H1 (cell line): ENCODE measurements around the gene SYT14. TPM values are rescaled to one million over a fixed set of nuclear protein-coding genes. Genes with fewer than 3 reads are reported as not detected.
"Not testable (repeated sequence)": the region's sequence is repeated elsewhere in the genome, so short reads cannot be mapped to it uniquely, and the experiment has no call there.

ENCODE experiments used
- CTCF ChIA-PET: fragments of 300-600 bp; sonication (Branson Sonifier 250); formaldehyde crosslinking; loops from one replicate; lab custom pipeline; 2021; ENCODE audit not compliant: partially characterized antibody; lab: Charles Lee
- POLR2A ChIA-PET: fragments of 300-600 bp; sonication (Branson Sonifier 250); formaldehyde crosslinking; loops from one replicate; lab custom pipeline; 2021; ENCODE audit warnings: inconsistent platforms; ENCODE audit not compliant: partially characterized antibody; lab: Charles Lee
- DNase-seq, 2 experiments: peaks; one replicate each; pipeline versions ENCODE4 v3.0.0 to v3.0.0-alpha.2; 2010 to 2022; ENCODE audit warnings: low spot score in 2 of 2, low read depth in 1 of 2, mixed read lengths in 1 of 2
- FAIRE-seq: peaks from 2 replicates; lab custom pipeline; 2011; peaks lifted over from hg19 to GRCh38; lab: Jason Lieb, UNC
- H2AFZ ChIP-seq: 2 replicates; pipeline ENCODE4 v1.8.1; 2012; ENCODE audit warnings: low read length, inconsistent platforms
- H2AK5ac ChIP-seq: 2 replicates; pipeline ENCODE4 v1.6.1; 2013; ENCODE audit warnings: low read depth, low read length
- H2BK120ac ChIP-seq: replicated peaks from 2 replicates; pipeline ENCODE3; 2013; ENCODE audit warnings: low read depth, low read length, inconsistent platforms
- H2BK12ac ChIP-seq: 2 replicates; pipeline ENCODE4 v1.6.1; 2013; ENCODE audit warnings: low read depth, low read length
- H2BK15ac ChIP-seq: 2 replicates; pipeline ENCODE4 v1.6.1; 2013; ENCODE audit warnings: low read length
- H2BK20ac ChIP-seq: 2 replicates; pipeline ENCODE4 v1.6.1; 2013; ENCODE audit warnings: low read length
- H2BK5ac ChIP-seq: 2 replicates; pipeline ENCODE4 v1.6.1; 2013; ENCODE audit warnings: low read depth, low read length
- H3K14ac ChIP-seq: 2 replicates; pipeline ENCODE4 v1.6.1; 2013; ENCODE audit warnings: inconsistent platforms; ENCODE audit not compliant: insufficient read length
- H3K18ac ChIP-seq: 2 replicates; pipeline ENCODE4 v1.6.1; 2013; ENCODE audit warnings: low read length; ENCODE audit errors: extremely low read depth
- H3K23ac ChIP-seq: 2 replicates; pipeline ENCODE4 v1.6.1; 2013; ENCODE audit warnings: inconsistent platforms; ENCODE audit not compliant: insufficient read length
- H3K23me2 ChIP-seq: 2 replicates; pipeline ENCODE4 v1.6.1; 2013; ENCODE audit warnings: low read depth, low read length
- H3K27ac ChIP-seq: 2 replicates; pipeline ENCODE4 v1.6.1; 2011; ENCODE audit warnings: low read depth, low read length, inconsistent platforms
- H3K27me3 ChIP-seq, 4 experiments: replicated peaks in 1 of 4; 1 replicate in 1 of 4; 2 replicates in 3 of 4; pipeline versions ENCODE4 v1.6.1 to v1.8.1; 2011 to 2013; ENCODE audit warnings: low read length in 3 of 4, mild to moderate bottlenecking in 3 of 4, inconsistent platforms in 2 of 4, mixed read lengths in 2 of 4, moderate library complexity in 1 of 4; ENCODE audit not compliant: control insufficient read depth in 3 of 4, insufficient read depth in 3 of 4; ENCODE audit errors: extremely low read depth in 1 of 4
- H3K36me3 ChIP-seq, 4 experiments: 2 replicates each; pipeline versions ENCODE4 v1.6.1 to v1.8.1; 2011 to 2013; ENCODE audit warnings: mild to moderate bottlenecking in 4 of 4, low read length in 3 of 4, moderate library complexity in 2 of 4, control low read depth in 1 of 4, inconsistent platforms in 1 of 4; ENCODE audit not compliant: insufficient read depth in 4 of 4, control insufficient read depth in 2 of 4
- H3K4ac ChIP-seq: replicated peaks from 2 replicates; pipeline ENCODE3; 2013; ENCODE audit warnings: low read length, low read depth, mixed read lengths, inconsistent platforms; ENCODE audit not compliant: insufficient read length
- H3K4me1 ChIP-seq, 4 experiments: replicated peaks in 1 of 4; 1 replicate in 1 of 4; 2 replicates in 3 of 4; pipeline versions ENCODE4 v1.6.1 to v1.8.1; 2011 to 2013; ENCODE audit warnings: low read length in 3 of 4, inconsistent platforms in 2 of 4, mixed read lengths in 1 of 4; ENCODE audit not compliant: insufficient read depth in 4 of 4, control insufficient read depth in 3 of 4
- H3K4me2 ChIP-seq, 2 experiments: 2 replicates each; pipeline versions ENCODE4 v1.6.1 to v1.8.1; 2011 to 2013; ENCODE audit warnings: low read depth in 2 of 2, low read length in 2 of 2, control low read depth in 1 of 2, inconsistent platforms in 1 of 2, mild to moderate bottlenecking in 1 of 2; ENCODE audit not compliant: insufficient read depth in 1 of 2
- H3K4me3 ChIP-seq, 4 experiments: fragments of 200-600, 300-600 bp in 1 of 4; sonication (generic), shearing (Covaris generic), sonication (Bioruptor Twin) in 1 of 4; 2 replicates each; pipeline versions ENCODE4 v1.5.1 to v1.8.1; 2011 to 2016; ENCODE audit warnings: low read length in 4 of 4, low read depth in 3 of 4, control low read depth in 2 of 4, inconsistent platforms in 2 of 4, mild to moderate bottlenecking in 2 of 4, mixed read lengths in 1 of 4, moderate library complexity in 1 of 4; ENCODE audit not compliant: insufficient read depth in 2 of 4; ENCODE audit errors: extremely low read depth in 1 of 4
- H3K56ac ChIP-seq: replicated peaks from 2 replicates; pipeline ENCODE3; 2013; ENCODE audit warnings: low read depth, mild to moderate bottlenecking, mixed read lengths, low read length, inconsistent platforms; ENCODE audit not compliant: insufficient read length
- H3K79me1 ChIP-seq: 2 replicates; pipeline ENCODE4 v1.6.1; 2013; ENCODE audit warnings: low read depth, low read length, control low read depth
- H3K79me2 ChIP-seq, 2 experiments: 2 replicates each; pipeline versions ENCODE4 v1.6.1 to v1.8.1; 2012 to 2013; ENCODE audit warnings: low read length in 2 of 2, mild to moderate bottlenecking in 2 of 2, inconsistent platforms in 1 of 2; ENCODE audit not compliant: insufficient read depth in 2 of 2, control insufficient read depth in 1 of 2
- H3K9ac ChIP-seq, 4 experiments: replicated peaks in 1 of 4; 1 replicate in 1 of 4; 2 replicates in 3 of 4; pipeline versions ENCODE4 v1.6.1 to v1.8.1; 2011 to 2013; ENCODE audit warnings: low read depth in 3 of 4, low read length in 3 of 4, control low read depth in 2 of 4, mild to moderate bottlenecking in 2 of 4, moderate library complexity in 2 of 4, inconsistent platforms in 1 of 4; ENCODE audit errors: extremely low read depth in 1 of 4
- H3K9me3 ChIP-seq, 2 experiments: 2 replicates each; pipeline versions ENCODE4 v1.6.1 to v1.8.1; 2012 to 2013; ENCODE audit warnings: mild to moderate bottlenecking in 2 of 2, moderate library complexity in 2 of 2, control low read depth in 1 of 2, inconsistent platforms in 1 of 2, low read depth in 1 of 2, low read length in 1 of 2, mixed read lengths in 1 of 2; ENCODE audit not compliant: insufficient read depth in 2 of 2
- H4K20me1 ChIP-seq, 2 experiments: replicated peaks in 1 of 2; 2 replicates each; pipeline versions ENCODE3 to v1.8.1; 2011 to 2013; ENCODE audit warnings: inconsistent platforms in 2 of 2, low read length in 2 of 2, mild to moderate bottlenecking in 1 of 2; ENCODE audit not compliant: insufficient read depth in 2 of 2, control insufficient read depth in 1 of 2
- H4K5ac ChIP-seq: 2 replicates; pipeline ENCODE4 v1.6.1; 2013; ENCODE audit warnings: low read length, low read depth, mixed read lengths, inconsistent platforms; ENCODE audit not compliant: insufficient read length
- H4K8ac ChIP-seq: 2 replicates; pipeline ENCODE4 v1.8.0; 2013; ENCODE audit warnings: mild to moderate bottlenecking, moderate library complexity, low read length, inconsistent platforms; ENCODE audit not compliant: insufficient read depth; ENCODE audit errors: extremely low read depth
- H4K91ac ChIP-seq: replicated peaks from 2 replicates; pipeline ENCODE3; 2013; ENCODE audit warnings: low read length, mixed read lengths, inconsistent platforms; ENCODE audit not compliant: insufficient read length
- WGBS, 2 experiments: shearing (Covaris generic) in 1 of 2; methylation state at CpG; one replicate each; pipeline versions ENCODE4 v1.1.6 to v1.1.7; 2013 to 2015; ENCODE audit warnings: low lambda C conversion rate in 2 of 2, mixed read lengths in 2 of 2, inconsistent platforms in 1 of 2, low coverage in 1 of 2, missing lambda C conversion rate in 1 of 2; ENCODE audit not compliant: insufficient replicate concordance in 2 of 2, insufficient coverage in 1 of 2, insufficient read length in 1 of 2; ENCODE audit errors: extremely low coverage in 1 of 2, missing lambda C conversion rate in 1 of 2; 5-methylcytosine and 5-hydroxymethylcytosine counted together
- polyA plus RNA-seq, 7 experiments: library from polyadenylated mRNA; depleted of rRNA in 3 of 7; stranded (reverse) in 5 of 7; unstranded in 2 of 7; fragments of >200 nt in 5 of 7; fragments of 200-250 nt in 2 of 7; gene quantifications; 1 replicate in 5 of 7; 2 replicates in 1 of 7; 4 replicates in 1 of 7; pipeline versions ENCODE4 v1.2.1 to v1.2.3, GENCODE V29; 2011 to 2013; ENCODE audit warnings: missing spikeins in 2 of 7, mixed read lengths in 2 of 7
- total RNA-seq: library from RNA; stranded (reverse); fragmentation: NEBNext Ultra II Directional; extraction: Animal tissue kit (Norgen Biotek cat#: 25700); gene quantifications from 2 replicates; pipeline ENCODE4 v1.2.1, GENCODE V29; 2021

SYT14 gene
- total and polyA plus RNA-seq, 2 of the 8 experiments (the other 6 are each of a cell fraction or from before 2014, with no cell fraction given): 2.3 to 18.4 TPM

DNA sequence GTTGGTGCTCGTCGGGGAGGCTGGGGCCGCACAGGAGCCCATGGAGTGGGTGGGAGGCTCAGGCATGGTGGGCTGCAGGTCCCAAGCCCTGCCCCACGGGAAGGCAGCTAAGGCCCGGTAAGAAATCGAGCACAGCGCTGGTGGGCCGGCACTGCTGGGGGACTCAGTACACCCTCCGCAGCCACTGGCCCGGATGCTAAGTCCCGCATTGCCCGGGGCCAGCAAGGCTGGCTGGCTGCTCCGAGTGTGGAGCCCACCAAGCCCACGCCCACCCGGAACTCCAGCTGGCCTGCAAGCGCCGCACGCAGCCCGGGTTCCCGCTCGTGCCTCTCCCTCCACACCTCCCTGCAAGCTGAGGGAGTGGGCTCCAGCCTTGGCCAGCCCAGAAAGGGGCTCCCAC, 39.2 kb upstream of the SYT14 start:
- H3K23ac ChIP-seq, H4K8ac ChIP-seq, H2AFZ ChIP-seq, H4K91ac ChIP-seq, H3K4me3 ChIP-seq, H2BK5ac ChIP-seq, H3K56ac ChIP-seq, H4K5ac ChIP-seq, FAIRE-seq, H2BK15ac ChIP-seq, H3K4ac ChIP-seq, H3K23me2 ChIP-seq, POLR2A ChIA-PET, H3K18ac ChIP-seq, H2BK20ac ChIP-seq, H3K27ac ChIP-seq, DNase-seq, H2BK120ac ChIP-seq, H3K14ac ChIP-seq, H4K20me1 ChIP-seq, H3K4me2 ChIP-seq, H3K79me2 ChIP-seq, H3K36me3 ChIP-seq, H3K9me3 ChIP-seq, H3K4me1 ChIP-seq, H2BK12ac ChIP-seq, H3K27me3 ChIP-seq, H2AK5ac ChIP-seq, H3K9ac ChIP-seq, H3K79me1 ChIP-seq: not testable (repeated sequence)
- WGBS, 2 experiments: 98% methylated on average over 20 of the region's 21 CpGs; no CpG with 5 or more reads in 1 of the 2 experiments
- CTCF ChIA-PET: interaction anchor here (0.7 to 2.7 kb wide), 12 partner anchors 9 to 413 kb away, joined by 3 to 18 read pairs (median 5); no protein-coding TSS in a partner anchor
